HG03354 (cell line): ENCODE measurements around the gene WASF1.
"Not testable (repeated sequence)": the region's sequence is repeated elsewhere in the genome, so short reads cannot be mapped to it uniquely, and the experiment has no call there.

ENCODE experiments used
- ATAC-seq: cut with Tn5 transposase; IDR thresholded peaks from one replicate; pipeline ENCODE4 v1.9.1; 2021; ENCODE audit warnings: mild to moderate bottlenecking; ENCODE audit not compliant: unreplicated experiment, poor library complexity, severe bottlenecking

Gene WASF1

DNA sequence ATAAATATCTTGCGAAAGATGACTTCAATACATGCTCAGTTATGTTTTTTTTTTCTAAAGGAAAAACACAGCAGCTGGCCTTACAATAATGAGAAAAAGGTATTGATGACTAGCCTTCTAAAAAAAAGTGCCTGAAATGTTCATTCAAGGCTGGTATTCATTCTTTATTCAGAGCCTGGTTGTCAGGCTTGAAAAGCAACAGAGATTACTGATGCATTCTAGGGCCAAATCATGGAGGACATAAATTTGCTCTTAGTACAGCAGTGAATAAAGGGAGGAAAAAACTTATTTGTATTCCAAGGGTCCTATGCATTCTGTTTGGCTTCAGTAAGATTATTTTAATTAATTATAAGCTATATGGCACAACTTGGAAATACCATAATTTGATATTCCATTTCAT, 83.5 kb downstream of the WASF1 start:
- no peak for ATAC-seq

DNA sequence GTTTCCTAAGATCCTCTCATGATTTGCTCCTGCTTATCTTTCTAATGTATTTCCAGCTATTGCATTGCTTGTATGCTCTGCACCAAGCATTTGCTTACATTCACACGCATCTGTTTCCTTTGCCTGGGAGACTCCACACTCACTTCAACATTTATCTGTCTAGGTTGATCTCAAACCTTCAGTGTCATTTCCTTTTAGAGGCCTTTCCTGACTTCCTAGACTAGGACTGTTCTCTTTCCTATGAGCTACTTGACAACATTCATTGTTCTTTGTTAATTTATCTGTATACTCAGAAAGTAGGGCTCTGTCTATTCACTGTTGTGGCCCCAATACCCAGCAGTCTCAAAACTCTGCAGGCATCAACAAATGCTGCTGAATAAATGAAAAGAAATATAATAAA, 84.4 kb downstream of the WASF1 start:
- no peak for ATAC-seq

DNA sequence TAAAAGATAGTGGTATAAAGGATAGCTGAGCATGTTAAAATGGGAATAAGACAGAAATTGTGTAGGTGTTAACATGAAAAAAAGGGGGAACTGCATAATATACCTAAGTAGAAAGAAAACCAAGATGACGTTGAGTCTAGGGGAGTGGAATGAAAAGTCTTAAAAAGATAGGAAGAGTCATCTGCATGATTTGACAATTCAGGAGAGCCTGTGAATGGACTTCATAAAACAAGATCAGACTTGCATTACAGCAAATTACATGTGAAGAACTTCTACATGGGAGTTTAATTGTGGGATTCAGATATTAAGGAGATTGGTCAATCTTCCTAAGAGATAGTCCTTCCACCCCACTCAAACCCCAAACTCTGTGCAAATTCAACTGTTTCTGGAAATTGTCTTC, 85.5 kb downstream of the WASF1 start:
- ATAC-seq: no peak

DNA sequence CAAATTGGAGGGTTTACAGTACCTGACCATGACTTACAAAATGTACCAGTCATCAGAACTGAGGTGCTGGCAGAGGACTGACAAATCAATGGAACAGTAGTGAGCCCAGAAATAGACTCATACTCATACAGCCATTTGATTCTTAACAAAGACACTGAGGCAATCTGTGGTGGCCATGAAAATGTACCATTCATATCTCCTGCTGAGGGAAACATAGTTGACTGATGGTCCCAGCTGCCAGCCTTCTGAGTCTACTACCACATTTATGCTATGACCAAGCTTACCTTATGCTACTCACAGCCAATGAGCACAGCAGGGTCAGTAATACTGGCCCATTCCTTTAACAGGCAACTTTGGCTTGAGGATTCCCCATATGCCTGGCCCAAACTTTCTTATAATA, 88.6 kb downstream of the WASF1 start:
- no peak for ATAC-seq

DNA sequence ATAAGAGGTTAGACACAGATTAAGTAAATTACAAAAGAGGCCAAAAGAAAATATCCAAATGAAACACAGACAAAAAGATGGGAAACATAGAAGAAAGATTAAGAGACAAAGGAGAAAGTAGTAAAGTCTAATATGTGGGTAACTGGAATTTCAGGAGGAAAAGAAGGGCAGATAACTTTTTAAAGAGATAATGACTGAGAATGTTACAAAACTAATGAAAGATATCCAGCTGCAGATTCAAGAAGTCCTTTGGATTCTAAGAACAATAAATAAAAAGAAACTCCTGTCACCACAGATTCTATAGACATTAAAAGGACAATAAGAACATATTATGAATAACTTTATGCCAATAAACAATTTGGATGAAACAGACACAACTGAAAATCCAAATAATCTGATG, 90.1 kb downstream of the WASF1 start:
- ATAC-seq: no peak

DNA sequence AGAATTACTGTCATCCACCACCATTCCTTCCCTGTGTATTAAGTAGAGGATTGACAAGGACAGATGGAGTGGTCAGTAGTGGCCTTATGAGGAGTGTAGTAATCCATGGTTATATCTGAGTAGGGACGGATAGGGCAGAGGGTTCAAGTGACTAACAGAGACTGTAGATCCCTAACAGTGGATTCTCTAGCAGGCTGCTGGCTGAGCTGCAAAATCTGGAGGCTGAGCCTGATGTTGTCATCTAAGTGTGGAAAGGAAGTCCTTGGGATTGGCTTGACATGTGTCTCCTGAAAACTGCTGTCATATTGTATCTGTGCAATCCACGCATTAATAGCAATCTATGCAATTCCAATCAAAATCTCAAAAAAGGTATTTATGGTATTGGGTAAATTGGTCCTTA, 94.2 kb downstream of the WASF1 start:
- ATAC-seq: no peak

DNA sequence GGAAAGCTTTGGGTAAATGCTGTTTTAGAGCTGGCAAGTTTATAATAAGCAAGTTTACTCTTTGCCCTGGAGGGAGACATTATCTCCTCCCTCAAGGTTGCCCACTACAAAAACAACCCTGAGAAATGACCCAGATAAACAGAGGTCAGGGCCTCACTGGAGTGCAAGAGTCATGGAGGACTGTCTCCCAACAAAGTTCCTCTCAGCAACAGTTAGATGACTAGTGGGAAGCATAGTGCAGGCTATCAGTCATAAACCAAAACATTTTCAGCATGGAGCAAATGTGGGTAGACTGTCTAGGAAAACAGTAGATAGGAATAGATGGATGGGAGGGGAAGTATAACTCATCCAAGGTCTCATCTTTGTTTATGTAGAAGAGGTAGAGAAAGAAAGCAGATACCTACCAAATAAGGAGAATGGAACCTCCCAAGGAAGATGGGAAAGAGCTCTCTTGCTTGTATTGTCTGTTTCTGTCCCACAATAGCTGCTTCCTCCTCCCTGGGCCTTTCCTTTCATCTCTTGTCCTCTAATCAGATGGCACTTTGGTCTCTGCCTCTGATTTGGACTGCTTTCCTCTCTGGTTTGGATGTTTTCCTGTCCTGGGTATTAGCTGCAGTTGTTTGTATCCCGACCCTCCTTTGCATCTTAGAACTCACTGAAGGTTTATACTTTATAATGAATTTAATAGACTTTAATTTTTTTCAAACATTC, 95.4 kb downstream of the WASF1 start:
- no peak for ATAC-seq

DNA sequence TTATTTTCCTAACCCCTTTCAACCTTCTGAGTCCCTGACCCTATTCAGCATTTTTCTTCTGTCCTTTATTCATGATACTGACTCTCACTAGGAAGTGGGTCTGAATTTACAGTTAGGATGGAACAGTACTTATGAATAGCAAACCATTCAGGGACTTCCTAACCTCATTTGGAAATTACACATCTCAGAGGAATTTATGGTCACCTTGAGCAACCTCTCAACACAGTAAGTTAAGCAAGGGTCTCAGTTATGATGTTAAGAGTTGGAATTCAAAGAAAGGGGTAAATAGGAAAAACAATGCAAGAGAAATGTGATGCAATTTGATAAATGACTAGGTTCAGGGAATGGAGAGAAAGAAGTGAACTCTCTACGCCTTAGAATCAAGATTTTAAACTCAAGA, 104.1 kb downstream of the WASF1 start:
- ATAC-seq: no peak

DNA sequence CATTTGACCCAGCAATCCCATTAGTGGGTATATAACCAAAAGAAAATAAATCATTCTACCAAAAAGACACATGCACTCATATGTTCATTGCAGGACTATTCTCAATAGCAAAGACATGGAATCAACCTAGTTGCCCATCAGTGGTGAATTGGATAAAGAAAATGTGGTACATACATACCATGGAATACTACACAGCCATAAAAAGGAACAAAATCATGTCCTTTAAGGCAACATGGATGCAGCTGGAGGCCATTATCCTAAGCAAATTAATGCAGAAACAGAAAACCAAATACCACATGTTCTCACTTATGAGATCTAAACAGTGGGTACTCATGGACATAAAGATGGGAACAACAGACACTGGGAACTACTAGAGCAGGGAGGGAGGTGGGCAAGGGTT, 106.0 kb downstream of the WASF1 start:
- ATAC-seq: not testable (repeated sequence)

DNA sequence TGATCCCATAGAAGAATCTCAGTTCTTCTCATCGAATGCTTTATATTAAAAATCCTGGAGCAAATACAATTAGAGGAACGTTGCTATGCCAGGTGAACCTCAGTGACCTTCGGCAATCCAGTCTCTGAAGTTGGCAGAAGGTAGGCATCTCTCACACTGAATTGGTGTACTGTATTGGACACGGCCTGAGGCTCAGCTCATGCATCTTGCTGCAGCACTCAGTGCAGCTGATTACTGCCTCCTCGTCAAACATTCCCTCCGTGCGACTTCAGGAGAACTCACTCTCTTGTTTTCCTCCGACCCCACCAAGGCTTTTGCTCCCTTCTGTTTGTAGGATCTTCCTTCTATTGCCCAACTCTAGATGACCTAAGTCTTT, 110.9 kb downstream of the WASF1 start:
- ATAC-seq: no peak

DNA sequence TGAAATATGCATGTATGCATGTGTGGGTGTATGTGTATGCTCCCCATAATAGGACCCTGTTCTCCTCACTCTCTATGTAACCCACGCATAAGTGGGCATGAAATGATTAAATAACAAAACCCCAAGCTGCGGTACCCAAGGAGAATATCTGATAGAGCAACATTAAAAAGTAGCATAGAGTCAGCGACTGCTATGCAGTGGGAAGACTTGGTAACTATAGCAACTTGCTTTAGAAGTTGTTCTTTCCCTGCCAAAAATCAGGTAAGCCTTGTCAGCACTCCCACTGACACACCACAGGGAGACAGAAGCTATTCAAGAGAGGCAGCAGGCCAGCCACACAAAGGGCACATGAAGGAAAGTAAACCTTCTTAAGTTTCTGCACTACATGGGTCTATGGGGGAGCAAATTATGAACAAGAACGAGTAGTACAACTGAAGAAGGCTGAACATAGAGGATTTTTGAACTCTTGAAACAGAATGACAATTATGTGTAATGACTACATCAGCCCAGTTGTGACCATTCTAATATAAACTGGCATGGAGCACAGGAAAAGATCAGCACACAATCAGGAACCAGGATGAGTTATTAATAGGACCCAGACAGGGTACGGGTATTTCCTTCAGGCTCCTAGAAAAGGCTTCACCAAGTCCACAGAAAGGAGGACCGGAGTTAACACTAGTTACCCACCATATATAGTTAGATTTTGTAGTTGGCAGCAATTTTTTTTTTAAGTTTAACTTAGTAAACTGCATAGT, 111.5 kb downstream of the WASF1 start:
- ATAC-seq: no peak

DNA sequence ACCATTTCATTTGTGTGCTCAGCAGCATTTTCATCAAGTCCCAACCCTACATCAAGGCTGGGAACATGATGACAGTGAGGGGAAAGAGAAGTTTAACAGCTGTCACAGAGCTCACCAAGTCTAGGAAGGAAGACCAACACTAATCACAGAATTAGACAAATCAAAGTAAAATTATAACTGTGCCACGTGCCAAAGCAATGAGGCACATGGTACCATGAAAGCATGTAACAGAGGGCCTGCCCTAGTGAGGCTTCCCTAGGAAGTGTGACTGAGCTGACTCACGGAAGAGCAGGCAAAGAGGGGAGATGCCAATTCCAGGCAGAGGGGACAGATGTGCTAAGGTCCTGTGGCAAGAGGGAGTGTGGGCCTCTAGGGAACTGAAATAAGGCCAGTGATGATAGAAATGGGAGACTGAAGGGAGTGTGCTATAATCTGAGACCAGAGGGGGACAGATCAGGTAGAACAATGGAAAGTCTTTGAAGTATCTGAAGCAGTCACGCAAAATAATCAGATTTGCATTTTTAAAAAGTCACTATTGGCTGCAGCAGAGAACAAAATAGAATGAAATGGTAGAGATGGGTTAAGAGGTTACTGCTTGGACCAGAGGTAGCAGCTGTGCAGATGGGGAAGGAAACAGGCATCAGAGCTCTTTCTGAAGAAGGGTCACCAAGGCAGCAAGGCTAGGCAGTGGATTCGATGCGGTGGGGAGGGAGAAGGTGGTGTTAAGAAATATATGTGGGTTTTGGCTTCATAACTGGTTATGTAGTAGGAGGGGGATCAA, 114.5 kb downstream of the WASF1 start:
- no peak for ATAC-seq

DNA sequence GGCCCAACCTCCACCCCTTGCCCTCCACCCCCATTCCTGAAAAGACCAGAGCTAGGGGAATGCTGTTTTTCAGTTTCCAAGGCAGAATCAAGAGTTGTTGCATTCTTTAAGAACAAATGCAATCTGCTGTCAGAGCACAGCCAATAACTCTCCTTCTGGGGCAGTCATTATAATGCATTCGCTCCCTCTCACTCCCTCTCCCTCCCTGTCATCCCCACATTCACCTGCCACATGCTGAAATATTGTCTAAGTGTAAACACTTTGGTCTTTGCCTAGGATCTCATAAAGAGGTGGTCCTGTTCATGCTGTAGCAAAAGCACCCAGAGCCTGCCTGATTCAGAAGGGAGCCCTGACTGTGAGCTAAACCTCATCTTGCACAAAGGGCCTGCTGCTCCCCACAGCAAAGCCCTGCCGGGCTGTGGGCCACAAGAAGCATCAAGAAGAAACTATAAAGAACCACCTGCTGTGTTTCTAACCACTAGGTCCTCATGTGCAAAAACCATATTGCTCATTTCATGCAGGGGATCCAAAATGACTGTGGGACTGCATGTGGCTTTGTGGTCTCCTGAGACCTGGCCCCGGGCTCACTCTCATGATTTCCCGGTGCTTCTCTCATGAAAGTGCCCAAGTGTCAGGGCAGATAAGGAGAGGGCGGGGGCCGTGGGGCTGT, 115.7 kb downstream of the WASF1 start:
- ATAC-seq: no peak

DNA sequence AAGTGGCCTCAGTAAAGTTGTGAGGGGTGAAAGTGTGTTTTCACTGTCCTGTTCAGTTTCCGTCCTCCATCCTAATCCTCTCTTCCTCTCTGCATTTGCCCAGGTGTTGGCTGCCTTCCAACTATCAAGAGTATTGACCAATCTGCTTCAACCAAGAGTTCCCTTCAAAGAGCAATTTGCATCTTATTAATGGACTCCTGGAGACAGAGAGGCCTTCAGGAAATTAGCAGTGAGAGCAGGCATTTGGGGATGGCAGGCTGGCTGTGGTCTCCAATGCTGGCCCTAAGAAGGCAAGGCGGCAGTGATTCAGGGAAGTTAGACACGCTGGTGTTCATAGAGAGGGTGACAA, 124.1 kb downstream of the WASF1 start:
- no peak for ATAC-seq

DNA sequence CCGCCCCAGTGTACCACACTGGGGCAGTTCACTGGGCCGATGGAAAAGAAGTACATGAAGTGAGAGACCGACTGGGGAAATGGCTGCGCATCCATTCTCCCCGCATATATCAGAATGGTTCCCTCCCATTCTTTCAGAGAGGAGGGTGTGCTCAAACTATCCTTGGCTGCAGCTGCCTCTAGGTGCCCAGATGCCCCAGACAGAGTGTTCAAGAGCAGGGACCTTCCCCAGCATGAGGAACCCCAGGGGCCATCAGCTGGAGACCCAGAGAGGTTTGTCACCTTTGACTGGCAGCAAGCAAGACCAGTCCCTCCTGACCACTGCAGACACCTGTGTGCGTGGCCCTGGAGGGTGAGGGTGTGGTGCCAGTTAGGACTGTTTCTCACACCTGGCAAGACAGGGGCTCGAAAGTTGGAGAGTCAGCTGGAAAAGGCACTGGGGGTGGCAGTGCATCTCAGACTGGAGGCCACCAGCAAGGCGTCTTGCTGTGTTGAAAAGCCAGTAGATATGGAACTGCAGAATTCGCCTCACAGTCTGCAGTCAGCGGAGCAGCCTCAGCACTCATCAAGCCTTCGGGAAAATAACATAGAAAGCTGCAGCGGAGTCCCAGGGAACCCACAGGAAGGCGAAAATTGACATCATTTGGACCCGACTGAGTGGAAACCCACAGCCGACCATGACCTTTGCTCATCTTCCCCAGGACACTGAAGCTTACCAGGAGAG, 124.6 kb downstream of the WASF1 start:
- no peak for ATAC-seq

DNA sequence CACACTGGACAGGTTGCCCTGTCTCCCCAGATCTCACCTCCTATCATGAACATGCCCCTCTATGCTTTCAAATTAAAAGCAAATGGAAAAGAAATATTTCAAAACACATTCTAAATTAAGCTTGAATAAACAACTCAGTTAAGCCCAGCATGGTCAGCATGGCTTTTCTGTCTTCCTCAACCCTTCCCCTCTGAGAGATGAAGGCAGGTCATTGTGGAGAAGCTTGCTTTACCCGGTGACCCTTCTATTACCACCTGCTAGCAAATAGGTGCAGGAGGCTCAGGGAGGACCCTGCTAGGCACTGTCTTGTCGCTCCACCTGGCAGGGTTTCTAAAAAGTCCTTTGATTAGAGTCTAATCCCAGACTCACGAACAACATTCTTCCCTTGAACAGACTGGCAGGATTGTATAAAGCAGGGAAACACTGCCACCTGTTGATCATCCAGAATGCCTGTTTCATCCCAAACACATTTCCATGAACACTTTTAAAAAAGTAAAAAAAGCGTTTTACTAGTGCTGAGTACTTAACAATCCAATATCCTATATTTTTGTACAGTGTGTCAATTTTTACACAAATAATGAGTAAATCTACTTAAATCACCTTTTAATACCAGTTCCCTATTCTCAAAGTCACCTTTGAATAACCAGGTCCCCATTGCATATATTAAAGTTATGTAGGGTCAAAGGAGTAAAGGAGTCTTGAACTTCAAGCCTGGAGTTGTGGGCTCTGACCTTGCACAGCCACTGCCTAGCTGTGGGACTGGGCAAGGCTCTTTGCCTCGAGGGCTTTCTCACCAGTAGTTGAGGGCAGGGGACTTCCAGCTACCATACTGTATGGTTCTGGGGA, 125.9 kb downstream of the WASF1 start:
- no peak for ATAC-seq

DNA sequence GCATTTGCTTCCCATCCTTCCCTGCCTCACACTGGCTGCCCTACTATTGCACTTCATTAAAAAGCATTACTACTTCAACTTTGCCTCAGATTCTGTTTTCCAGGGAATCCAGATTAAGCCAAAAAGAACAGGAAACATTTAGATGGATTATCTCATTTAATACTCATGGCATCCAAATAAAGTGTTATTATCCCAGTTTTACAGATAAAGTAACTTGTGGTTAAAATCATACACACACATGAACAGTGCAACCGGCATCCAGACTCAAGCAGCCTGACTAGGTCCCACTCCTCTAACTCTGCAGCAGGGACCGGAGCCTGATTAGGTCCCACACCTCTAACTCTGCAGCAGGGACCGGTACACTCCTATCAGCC, 129.0 kb downstream of the WASF1 start:
- no peak for ATAC-seq
